Measurements from ENCODE around the gene THUMPD1. TPM values are rescaled to one million over a fixed set of nuclear protein-coding genes. Genes with fewer than 3 reads are reported as not detected.

Gene THUMPD1
- total RNA-seq, 2 donors from 2014 or later = 32.8 to 36.8 TPM

- intact Hi-C loops (cut with DNase I) = no loop called here
- Histone ChIP-seq H3K27ac (peak overlapping the region; percentile 97), H3K36me3 (no peaks in the 10 kb centered on the region), H3K9me3 (no peaks in the 10 kb centered on the region), H3K27me3 (no peaks in the 10 kb centered on the region), H3K4me1 (peaks cover 11% of the 10 kb centered on the region), H3K4me3 (peak overlapping the region; percentile 98), H3K9ac (ENCODE audit: low read depth in 2 of 2, low read length in 2 of 2) (peak overlapping the region; percentile 87 to 93)
- no peak for TF ChIP-seq CTCF (IDR thresholded peaks at IDR 0.05)
- DNase-seq = peak; percentile 93
These were observed 607 bp downstream of the THUMPD1 start for GRCh38 chr16:20740901-20741521.

- no peaks in the 10 kb centered on the region for H3K9me3 ChIP-seq
- peak overlapping the region; percentile 98 for H3K4me3 ChIP-seq
- peak; percentile 41 for TF ChIP-seq CTCF (IDR thresholded peaks at IDR 0.05)
- peak; percentile 33 for DNase-seq
- no peaks in the 10 kb centered on the region for H3K27me3 ChIP-seq
- H3K4me1 ChIP-seq = peaks cover 11% of the 10 kb centered on the region
- peak overlapping the region; percentile 97 for H3K27ac ChIP-seq
- H3K9ac ChIP-seq (ENCODE audit: low read depth in 2 of 2, low read length in 2 of 2) = peak overlapping the region; percentile 67 to 87
- H3K36me3 ChIP-seq = no peaks in the 10 kb centered on the region
- intact Hi-C loops (cut with DNase I) = no loop called here
These were observed 1.4 kb downstream of the THUMPD1 start for GRCh38 chr16:20740007-20740883.

GRCh38 chr16:20735490-20735889 lies 6.1 kb downstream of the THUMPD1 start:
- peaks cover 8% of the 10 kb centered on the region for H3K36me3 ChIP-seq
- H3K4me1 ChIP-seq = peaks cover 10% of the 10 kb centered on the region
- no peaks in the 10 kb centered on the region for H3K27me3 ChIP-seq
- no peak overlapping the region for H3K4me3 ChIP-seq
- TF ChIP-seq CTCF (IDR thresholded peaks at IDR 0.05) = no peak
- H3K27ac ChIP-seq = no peak overlapping the region
- no peak overlapping the region for H3K9ac ChIP-seq (ENCODE audit: low read depth in 2 of 2, low read length in 2 of 2)
- no peak for DNase-seq
- H3K9me3 ChIP-seq = no peaks in the 10 kb centered on the region
- intact Hi-C loops (cut with DNase I) = no loop called here

- no peak overlapping the region for H3K9ac ChIP-seq (ENCODE audit: low read depth in 2 of 2, low read length in 2 of 2)
- no peak overlapping the region for H3K4me3 ChIP-seq
- no peak for TF ChIP-seq CTCF (IDR thresholded peaks at IDR 0.05)
- peaks cover 8% of the 10 kb centered on the region for H3K36me3 ChIP-seq
- no peaks in the 10 kb centered on the region for H3K9me3 ChIP-seq
- no peak overlapping the region for H3K27ac ChIP-seq
- H3K27me3 ChIP-seq = no peaks in the 10 kb centered on the region
- H3K4me1 ChIP-seq = peaks cover 3% of the 10 kb centered on the region
- DNase-seq = no peak
- intact Hi-C loops (cut with DNase I) = no loop called here
These were observed 6.8 kb downstream of the THUMPD1 start for GRCh38 chr16:20734782-20735181.

- Histone ChIP-seq H3K4me3 (no peak overlapping the region), H3K4me1 (no peaks in the 10 kb centered on the region), H3K36me3 (peaks cover 8% of the 10 kb centered on the region), H3K9ac (ENCODE audit: low read depth in 2 of 2, low read length in 2 of 2) (no peak overlapping the region), H3K27ac (no peak overlapping the region), H3K27me3 (no peaks in the 10 kb centered on the region), H3K9me3 (no peaks in the 10 kb centered on the region)
- no peak for DNase-seq
- intact Hi-C loops (cut with DNase I) = no loop called here
- TF ChIP-seq CTCF (IDR thresholded peaks at IDR 0.05) = no peak
These were observed 7.6 kb downstream of the THUMPD1 start for GRCh38 chr16:20734056-20734455.
